Measurements from ENCODE around the gene KCNA4. TPM values are rescaled to one million over a fixed set of nuclear protein-coding genes. Genes with fewer than 3 reads are reported as not detected.

KCNA4 gene
- total and polyA plus RNA-seq, 12 donors, result 1.2 to 12.8 (median 7.2) TPM

DNA sequence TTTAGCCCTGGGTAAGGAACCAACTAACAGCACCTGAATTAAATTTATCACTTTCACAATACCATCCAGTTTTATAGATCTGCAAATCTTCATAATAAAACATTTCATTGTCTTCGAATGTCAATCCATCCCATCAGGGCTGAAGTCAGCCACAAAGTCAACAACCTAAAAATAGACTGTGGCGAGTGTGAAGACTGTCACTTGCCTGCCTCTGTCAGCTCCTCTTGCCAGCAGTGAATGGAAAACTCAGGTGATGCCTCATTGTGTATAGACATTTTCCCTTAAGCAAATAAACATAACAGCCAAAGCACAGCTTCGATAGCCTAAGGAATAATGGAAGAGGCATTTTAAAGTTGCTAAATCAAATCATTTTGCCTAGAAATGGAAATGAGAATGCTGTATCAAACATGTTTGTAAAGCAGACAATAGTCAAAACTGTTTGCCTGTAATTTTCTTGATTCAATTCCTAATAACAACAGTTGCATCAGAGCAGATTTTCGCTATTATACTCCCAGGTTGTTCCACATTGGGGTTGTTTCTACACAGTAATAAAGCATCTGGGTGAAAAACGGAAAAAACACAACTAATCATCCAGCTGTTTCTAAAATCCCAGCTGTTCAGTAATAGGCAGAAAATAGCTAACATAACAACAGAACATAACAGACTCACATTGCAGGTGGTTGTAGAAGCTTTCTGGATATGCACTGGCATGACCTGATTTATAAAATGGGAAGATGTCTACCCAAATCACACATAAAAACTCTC, 15.7 kb downstream of the KCNA4 start:
- 48 to 52% methylated on average over 5 of the region's 5 CpGs for WGBS, 2 donors
- Histone ChIP-seq H3K36me3 (no peaks in the 10 kb centered on the region), H3K9me3 (no peaks in the 10 kb centered on the region), H3K27ac (peak overlapping the region in 5 of 10 donors; percentile 11 to 54 (median 39)), H3K27me3 (no peaks in the 10 kb centered on the region), H3K4me3 (no peak overlapping the region), H3K4me1 (peaks cover 0 to 38% (median 6%) of the 10 kb centered on the region in 9 donors)
- ATAC-seq, result peak; percentile 52 to 95 (median 86)
- TF ChIP-seq, protein P1, sequence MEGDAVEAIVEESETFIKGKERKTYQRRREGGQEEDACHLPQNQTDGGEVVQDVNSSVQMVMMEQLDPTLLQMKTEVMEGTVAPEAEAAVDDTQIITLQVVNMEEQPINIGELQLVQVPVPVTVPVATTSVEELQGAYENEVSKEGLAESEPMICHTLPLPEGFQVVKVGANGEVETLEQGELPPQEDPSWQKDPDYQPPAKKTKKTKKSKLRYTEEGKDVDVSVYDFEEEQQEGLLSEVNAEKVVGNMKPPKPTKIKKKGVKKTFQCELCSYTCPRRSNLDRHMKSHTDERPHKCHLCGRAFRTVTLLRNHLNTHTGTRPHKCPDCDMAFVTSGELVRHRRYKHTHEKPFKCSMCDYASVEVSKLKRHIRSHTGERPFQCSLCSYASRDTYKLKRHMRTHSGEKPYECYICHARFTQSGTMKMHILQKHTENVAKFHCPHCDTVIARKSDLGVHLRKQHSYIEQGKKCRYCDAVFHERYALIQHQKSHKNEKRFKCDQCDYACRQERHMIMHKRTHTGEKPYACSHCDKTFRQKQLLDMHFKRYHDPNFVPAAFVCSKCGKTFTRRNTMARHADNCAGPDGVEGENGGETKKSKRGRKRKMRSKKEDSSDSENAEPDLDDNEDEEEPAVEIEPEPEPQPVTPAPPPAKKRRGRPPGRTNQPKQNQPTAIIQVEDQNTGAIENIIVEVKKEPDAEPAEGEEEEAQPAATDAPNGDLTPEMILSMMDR (IDR thresholded peaks at IDR 0.05), result no peak
- intact Hi-C loops (cut with DNase I), result loop anchor here in 2 of 10 donors (10.0 kb wide), 2 partner anchors 156 to 226 kb away; no protein-coding TSS in a partner anchor
- DNase-seq, result peak in 1 of 2 donors; percentile 31

DNA sequence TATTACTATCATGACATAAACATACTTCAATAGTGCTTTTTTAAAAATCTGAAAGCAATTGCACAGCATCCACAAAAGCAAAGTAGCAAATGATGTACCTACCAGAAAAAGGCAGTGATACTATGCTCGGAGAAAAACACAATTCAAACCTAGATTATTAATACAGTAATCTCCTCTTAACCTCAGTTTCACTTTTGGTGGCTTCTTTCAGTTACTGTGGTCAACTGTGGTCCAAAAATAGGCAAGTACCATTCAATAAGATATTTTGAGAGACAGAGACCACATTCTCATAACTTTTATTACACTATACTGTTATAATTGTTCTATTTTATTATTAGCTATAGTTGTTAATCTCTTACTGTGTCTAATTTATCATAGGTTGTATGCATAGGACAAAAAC, 20.8 kb downstream of the KCNA4 start:
- ATAC-seq (no peak), DNase-seq (no peak)
- intact Hi-C loops (cut with DNase I), result no loop called here
- Histone ChIP-seq H3K4me3 (no peak overlapping the region), H3K27me3 (no peaks in the 10 kb centered on the region), H3K27ac (no peak overlapping the region), H3K4me1 (peaks cover 0 to 10% (median 0%) of the 10 kb centered on the region in 9 donors), H3K9me3 (peaks cover 0 to 10% (median 0%) of the 10 kb centered on the region in 11 donors), H3K36me3 (no peaks in the 10 kb centered on the region)
- 87 to 95% methylated on average over 1 of the region's 1 CpG for WGBS, 2 donors
- TF ChIP-seq, protein P1 (IDR thresholded peaks at IDR 0.05), result no peak

DNA sequence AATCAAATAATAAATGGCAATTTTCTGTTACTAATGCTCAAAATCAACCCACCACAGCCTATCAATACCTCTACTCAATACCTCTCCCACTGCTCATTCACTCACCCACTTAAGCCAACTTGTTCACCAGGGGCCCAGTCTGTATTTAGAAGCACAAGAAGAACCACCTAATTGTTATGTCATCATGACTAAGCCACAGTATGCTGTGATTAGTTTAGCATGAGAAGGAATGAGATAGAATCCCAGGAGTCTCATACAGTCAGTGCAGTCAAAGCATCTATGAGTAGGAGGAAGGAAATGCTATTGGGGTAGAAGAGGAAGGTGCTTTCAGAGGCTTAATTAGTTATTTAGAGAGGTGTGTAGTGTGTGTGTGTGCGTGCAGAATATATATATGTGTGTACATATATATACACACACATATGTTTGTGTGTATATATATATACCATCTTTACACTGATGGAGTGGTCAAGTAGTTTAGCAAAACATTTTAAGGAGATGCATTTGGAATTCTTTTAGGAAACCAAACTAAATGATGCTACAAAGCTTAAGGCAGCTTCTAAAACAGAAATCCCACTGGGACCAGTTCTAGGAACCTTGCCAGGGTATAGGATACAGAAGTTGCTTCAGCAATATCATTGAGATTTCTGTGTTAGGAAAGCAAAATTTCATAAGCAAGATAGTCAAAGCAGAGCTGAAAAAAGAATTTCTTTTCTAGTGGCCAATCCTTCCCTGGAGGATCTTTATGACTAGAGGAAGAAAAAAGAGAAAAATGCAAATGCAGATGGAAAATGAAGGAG, 27.5 kb downstream of the KCNA4 start:
- WGBS, 2 donors, result 63 to 72% methylated on average over 1 of the region's 1 CpG
- Histone ChIP-seq H3K9me3 (peaks cover 0 to 10% (median 0%) of the 10 kb centered on the region in 11 donors), H3K36me3 (no peaks in the 10 kb centered on the region), H3K27me3 (no peaks in the 10 kb centered on the region), H3K4me3 (no peak overlapping the region), H3K27ac (no peak overlapping the region), H3K4me1 (peaks cover 0 to 17% (median 0%) of the 10 kb centered on the region in 9 donors)
- ATAC-seq, result peak in 1 of 8 donors; percentile 27
- TF ChIP-seq, protein P1 (IDR thresholded peaks at IDR 0.05), result no peak
- DNase-seq, result no peak
- intact Hi-C loops (cut with DNase I), result no loop called here

DNA sequence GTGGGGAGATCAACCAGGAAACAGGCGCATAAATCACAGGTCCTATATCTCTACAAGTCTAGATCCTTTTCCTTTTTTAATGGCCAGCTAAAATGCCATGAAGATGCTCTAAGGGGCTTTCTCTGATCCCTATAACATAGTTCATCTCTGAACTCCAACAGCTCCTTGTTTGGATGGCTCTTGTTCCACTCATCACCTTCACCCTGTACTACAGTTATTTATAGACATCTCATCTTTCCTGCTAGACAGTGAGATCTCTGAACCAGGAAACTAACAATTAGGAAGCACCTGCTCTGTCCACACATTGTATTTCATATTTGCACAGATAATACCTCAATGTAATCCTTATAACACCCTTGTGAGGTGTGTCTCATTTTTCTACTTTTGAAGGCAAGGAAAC, 31.6 kb downstream of the KCNA4 start:
- Histone ChIP-seq H3K27me3 (no peaks in the 10 kb centered on the region), H3K4me1 (peaks cover 0 to 35% (median 5%) of the 10 kb centered on the region in 9 donors), H3K27ac (peak overlapping the region; percentile 20 to 88 (median 58)), H3K9me3 (no peaks in the 10 kb centered on the region), H3K36me3 (no peaks in the 10 kb centered on the region), H3K4me3 (no peak overlapping the region)
- WGBS, 2 donors, result 72 to 80% methylated on average over 1 of the region's 1 CpG
- intact Hi-C loops (cut with DNase I), result no loop called here
- DNase-seq (peak in 1 of 2 donors; percentile 7), ATAC-seq (peak; percentile 71 to 95 (median 88))
- TF ChIP-seq, protein P1 (IDR thresholded peaks at IDR 0.05), result no peak
